ENCODE results near the gene TLK1.

TLK1 gene

GRCh38 chr2:170999654-171000053, 161.0 kb downstream of the TLK1 start:
- DNase-seq (ENCODE audit: low read depth), result no peak

GRCh38 chr2:170997893-170998597, 162.6 kb downstream of the TLK1 start:
- DNase-seq (ENCODE audit: low read depth), result no peak

GRCh38 chr2:170996316-170996715, 164.4 kb downstream of the TLK1 start:
- no peak for DNase-seq (ENCODE audit: low read depth)

DNA sequence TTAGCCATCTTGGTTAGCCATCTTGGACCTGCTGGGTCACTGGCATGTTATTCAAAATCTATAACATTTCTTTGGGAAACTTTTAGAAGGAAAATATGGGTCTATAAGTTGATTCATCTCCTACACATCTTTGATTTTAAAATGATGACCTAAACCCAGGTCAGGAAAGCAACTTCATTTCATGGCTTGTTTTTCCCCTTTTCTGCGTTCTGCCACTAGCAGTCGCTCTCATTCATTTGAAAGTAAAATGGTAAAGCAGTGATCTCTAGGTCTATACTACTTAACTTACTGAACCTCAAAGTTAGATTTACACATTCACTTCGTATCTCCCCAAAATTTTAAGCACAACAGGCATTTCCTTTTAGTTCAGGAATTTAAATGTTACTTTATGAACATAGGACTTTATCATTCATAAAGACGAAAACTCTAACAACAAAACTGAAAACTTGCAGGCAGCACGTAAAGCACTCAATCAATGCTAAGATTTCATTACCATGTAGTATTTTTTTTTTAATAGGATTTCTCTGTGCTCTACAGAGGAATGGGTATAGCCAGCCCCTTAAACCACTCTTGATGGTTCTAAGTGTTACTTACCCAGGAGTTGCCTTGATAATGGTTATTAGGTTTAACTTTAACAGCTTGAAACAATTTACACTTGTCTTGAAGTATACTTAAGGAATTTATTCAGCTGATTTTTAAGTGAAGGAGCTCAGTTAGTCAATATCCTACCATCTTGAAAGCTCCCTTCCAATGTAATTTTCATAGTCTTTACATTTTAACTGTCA, 169.1 kb downstream of the TLK1 start:
- DNase-seq (ENCODE audit: low read depth), result no peak

DNA sequence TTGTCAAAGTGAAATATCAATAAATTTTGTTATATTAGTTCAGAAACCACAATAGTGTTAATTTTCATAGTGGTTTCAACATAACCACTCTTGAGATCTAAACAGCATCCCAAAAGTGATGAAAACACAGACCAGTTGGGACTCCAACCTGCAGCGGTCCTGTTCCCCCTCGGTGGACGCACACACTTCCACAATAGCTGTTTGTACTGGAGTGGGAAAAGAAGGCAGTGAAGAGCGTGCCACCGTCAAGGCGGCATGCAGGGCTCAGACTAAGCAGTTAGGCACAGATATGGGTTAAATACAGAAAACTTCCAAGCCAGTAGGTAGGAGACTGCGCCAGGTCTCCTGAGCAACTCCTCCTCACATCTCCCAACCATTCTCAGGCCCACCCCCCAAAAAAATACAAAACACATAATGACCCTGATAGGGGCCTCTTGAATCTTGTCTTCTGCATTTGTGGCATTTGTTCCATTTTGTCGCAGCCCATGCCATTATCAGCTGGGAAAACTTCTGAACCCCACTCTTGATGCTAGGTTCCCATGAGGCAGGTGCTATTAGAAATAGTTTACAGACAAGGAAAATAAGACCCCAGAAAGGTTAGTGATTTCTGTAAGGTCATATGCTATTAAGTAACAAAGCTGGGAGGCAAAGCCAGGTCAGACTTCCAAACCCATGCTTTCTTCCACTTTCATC, 174.0 kb downstream of the TLK1 start:
- DNase-seq (ENCODE audit: low read depth), result no peak

- no peak for DNase-seq (ENCODE audit: low read depth)
Observed at GRCh38 chr2:170985407-170985806, 175.3 kb downstream of the TLK1 start.

GRCh38 chr2:170984079-170984478, 176.6 kb downstream of the TLK1 start:
- DNase-seq (ENCODE audit: low read depth), result no peak

GRCh38 chr2:170975943-170976270, 184.8 kb downstream of the TLK1 start:
- no peak for DNase-seq (ENCODE audit: low read depth)

- no peak for DNase-seq (ENCODE audit: low read depth)
Observed at GRCh38 chr2:170975127-170975942, 185.4 kb downstream of the TLK1 start.

DNA sequence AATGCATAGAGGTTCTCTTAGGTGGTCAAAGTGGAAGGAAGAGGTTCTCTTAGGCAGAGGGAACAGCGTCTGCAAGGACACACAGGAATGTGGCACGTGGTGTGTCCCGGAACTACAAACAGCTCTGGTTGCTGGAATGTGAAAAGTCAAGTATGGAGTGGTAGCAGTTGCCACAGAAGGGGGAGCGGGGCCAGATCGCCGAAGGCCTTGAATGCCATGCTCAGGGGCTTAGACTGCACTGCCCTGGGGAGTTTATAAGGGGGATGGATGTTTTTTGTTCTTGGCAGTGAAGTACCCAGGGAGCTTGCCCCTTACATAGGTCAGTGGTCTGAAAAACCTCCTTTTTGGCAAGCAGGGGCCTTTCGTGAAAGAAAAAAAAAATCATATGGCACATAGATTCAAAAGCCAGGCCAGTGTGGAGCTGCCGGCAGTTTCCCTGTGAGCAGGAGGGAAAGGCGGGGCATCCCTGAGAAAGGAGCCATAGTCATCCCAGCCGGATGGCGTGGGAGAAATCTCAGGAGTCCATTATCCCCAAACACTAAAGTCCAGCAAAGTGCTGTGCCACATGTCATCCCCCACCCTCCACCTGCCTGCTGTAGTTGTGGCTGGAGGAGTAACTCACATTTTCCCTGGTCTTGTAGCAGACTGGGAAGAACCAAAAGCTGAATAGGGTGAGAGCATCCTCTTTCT, 186.2 kb downstream of the TLK1 start:
- DNase-seq (ENCODE audit: low read depth), result peak; percentile 36

GRCh38 chr2:170973492-170974303, 187.0 kb downstream of the TLK1 start:
- peak; percentile 65 for DNase-seq (ENCODE audit: low read depth)

DNA sequence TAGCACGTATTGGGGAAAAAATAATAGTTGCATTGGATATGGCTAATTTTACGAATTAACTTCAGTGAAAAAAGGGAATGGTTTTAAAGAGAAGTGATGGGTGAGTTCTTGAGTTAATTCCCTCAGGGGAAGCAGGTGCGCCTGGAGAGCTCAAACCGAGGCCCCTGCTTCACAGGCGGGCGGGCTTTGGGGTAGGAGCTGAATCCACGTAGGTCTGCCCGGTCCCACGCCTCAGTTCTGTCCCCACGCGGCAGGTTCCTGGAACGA, 187.5 kb downstream of the TLK1 start:
- DNase-seq (ENCODE audit: low read depth), result no peak

DNA sequence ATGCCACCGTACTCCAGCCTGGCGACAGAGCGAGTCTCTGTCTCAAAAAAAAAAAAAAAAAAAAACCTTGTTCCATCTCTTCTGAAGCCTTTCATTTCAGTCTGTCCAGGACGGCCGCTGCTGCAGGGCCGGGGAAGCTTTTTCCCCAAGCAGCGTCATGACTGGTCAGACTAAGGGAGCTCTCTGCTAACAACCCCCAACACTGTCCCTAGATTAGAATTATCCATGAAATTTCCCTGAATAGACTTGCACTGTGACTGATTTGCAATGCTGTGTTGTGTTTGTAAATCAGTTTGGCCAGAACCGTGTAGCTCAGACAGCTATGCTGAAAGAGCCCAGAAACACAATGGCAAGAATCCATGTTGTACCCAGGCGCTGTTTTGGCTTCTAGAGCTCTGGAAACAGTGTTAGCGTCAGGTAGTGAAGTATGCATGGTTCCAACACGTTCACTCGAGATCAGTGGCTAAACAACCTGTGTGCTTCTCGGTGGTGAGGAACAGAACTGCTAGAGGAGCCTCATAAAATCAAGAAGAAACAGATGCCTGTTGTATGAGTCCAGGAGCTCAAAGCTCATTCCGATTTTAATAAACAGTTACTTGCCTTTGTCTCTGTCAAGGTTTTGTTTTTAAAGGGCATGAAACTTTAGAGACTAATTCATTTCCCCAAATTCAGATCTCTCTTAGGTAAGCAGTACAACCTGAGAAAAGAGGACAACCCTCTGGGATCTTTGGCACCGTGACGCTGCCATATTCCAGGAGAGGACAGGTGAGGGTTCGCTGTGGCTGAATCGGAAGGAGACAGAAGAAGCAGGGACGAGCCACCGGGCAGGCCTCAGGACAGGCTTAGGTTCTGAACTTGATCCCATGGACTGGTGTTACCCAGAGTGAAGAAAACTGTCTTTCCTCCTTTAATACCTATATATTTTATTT, 188.1 kb downstream of the TLK1 start:
- no peak for DNase-seq (ENCODE audit: low read depth)

DNA sequence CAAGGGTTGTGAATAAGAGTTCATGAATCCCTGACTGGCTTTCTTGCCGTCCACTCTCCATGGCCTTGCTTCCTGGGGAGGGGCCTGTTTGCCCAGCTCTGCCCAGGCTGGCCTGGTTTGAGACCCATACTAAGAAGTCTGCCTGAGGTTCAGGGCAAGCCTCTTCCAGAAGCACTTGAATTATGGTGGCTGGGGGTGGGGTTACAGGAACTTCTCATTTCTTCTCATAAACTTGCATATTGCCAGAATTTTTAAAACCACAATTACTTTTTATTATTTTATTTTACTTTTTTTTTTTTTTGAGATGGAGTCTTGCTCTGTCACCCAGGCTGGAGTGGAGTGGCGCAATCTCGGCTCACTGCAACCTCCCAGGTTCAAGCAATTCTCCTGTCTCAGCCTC, 189.6 kb downstream of the TLK1 start:
- DNase-seq (ENCODE audit: low read depth), result no peak

GRCh38 chr2:170969872-170970496, 190.7 kb downstream of the TLK1 start:
- DNase-seq (ENCODE audit: low read depth), result no peak

DNA sequence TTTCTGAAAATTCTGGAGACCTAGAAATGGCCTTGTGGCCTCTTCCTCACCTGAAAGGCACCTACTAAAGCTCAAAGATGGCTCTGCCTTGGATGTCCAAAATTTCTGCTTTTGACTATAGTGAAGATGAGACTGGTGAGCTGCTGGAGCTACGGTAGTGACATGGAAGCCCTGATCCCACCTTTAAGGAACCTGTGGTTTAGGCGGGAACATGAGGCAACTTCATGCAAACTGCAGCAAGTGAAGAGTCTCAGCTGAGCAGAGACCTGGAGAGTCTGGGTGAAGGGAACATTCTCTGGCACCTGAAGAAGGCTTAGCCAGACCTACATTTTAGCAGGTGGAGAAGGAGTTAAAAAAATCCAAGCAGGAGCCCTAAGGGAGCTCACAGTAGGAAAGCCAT, 191.7 kb downstream of the TLK1 start:
- DNase-seq (ENCODE audit: low read depth), result no peak

GRCh38 chr2:170968205-170969003, 192.3 kb downstream of the TLK1 start:
- DNase-seq (ENCODE audit: low read depth), result no peak

DNA sequence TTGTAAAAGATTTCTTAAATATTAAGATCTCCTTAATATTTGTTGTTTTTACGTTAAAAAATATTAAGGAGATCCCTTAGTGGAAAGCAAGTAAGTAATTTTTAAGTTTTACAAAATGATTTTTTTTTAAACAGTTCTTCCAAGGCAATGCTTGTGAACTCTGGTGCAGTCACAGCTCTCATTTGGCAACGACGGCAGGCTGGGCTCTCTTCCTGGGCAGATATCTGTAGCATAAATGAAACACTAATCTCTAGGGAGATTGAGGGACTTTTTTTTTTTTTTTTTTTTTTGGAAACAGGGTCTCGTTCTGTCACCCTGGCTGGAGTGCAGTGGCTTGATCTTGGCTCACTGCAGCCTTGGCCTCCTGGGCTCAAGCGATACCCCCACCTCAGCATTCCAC, 193.1 kb downstream of the TLK1 start:
- no peak for DNase-seq (ENCODE audit: low read depth)

Data from fibroblast of gingiva (primary cell).